Nephron (organoid): Measurements from ENCODE around the gene KRT20.

Experiments
- H3K27ac Mint-ChIP-seq, 3 experiments: 2 replicates each; pipeline ENCODE4 v1.8.0; 2020; ENCODE audit warnings: mixed read lengths in 3 of 3, mild to moderate bottlenecking in 2 of 3, moderate library complexity in 1 of 3
- H3K27me3 Mint-ChIP-seq: 2 replicates; pipeline ENCODE4 v1.8.0; 2021; ENCODE audit warnings: low read depth, mild to moderate bottlenecking, moderate library complexity, mixed read lengths
- H3K36me3 Mint-ChIP-seq: 2 replicates; pipeline ENCODE4 v1.8.0; 2020; ENCODE audit warnings: low read depth, mixed read lengths
- H3K4me1 Mint-ChIP-seq: 2 replicates; pipeline ENCODE4 v1.8.0; 2020; ENCODE audit warnings: mixed read lengths
- H3K4me3 Mint-ChIP-seq, 3 experiments: 2 replicates each; pipeline ENCODE4 v1.8.0; 2020; ENCODE audit warnings: mild to moderate bottlenecking in 3 of 3, mixed read lengths in 3 of 3, moderate library complexity in 2 of 3
- H3K9me3 Mint-ChIP-seq: 2 replicates; pipeline ENCODE4 v1.8.0; 2020; ENCODE audit warnings: mixed read lengths
- TF ChIP-seq, protein P1 (sequence below), 3 experiments: fragments of 200-600 bp; sonication (generic); IDR thresholded peaks; one replicate each; pipeline ENCODE4 v1.5.0; 2021; ENCODE audit warnings: antibody characterized with exemption in 3 of 3; ENCODE audit not compliant: unreplicated experiment in 3 of 3

The KRT20 gene

GRCh38 chr17:40916366-40916765, 31.3 kb upstream of the KRT20 start:
- Mint-ChIP-seq H3K4me1 (peaks cover 12% of the 10 kb centered on the region), H3K27me3 (no peaks in the 10 kb centered on the region), H3K9me3 (no peaks in the 10 kb centered on the region), H3K4me3 (no peak overlapping the region), H3K36me3 (no peaks in the 10 kb centered on the region), H3K27ac (no peak overlapping the region)
- TF ChIP-seq, protein P1, sequence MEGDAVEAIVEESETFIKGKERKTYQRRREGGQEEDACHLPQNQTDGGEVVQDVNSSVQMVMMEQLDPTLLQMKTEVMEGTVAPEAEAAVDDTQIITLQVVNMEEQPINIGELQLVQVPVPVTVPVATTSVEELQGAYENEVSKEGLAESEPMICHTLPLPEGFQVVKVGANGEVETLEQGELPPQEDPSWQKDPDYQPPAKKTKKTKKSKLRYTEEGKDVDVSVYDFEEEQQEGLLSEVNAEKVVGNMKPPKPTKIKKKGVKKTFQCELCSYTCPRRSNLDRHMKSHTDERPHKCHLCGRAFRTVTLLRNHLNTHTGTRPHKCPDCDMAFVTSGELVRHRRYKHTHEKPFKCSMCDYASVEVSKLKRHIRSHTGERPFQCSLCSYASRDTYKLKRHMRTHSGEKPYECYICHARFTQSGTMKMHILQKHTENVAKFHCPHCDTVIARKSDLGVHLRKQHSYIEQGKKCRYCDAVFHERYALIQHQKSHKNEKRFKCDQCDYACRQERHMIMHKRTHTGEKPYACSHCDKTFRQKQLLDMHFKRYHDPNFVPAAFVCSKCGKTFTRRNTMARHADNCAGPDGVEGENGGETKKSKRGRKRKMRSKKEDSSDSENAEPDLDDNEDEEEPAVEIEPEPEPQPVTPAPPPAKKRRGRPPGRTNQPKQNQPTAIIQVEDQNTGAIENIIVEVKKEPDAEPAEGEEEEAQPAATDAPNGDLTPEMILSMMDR (IDR thresholded peaks at IDR 0.05; ENCODE audit: unreplicated experiment in 3 of 3), result no peak

DNA sequence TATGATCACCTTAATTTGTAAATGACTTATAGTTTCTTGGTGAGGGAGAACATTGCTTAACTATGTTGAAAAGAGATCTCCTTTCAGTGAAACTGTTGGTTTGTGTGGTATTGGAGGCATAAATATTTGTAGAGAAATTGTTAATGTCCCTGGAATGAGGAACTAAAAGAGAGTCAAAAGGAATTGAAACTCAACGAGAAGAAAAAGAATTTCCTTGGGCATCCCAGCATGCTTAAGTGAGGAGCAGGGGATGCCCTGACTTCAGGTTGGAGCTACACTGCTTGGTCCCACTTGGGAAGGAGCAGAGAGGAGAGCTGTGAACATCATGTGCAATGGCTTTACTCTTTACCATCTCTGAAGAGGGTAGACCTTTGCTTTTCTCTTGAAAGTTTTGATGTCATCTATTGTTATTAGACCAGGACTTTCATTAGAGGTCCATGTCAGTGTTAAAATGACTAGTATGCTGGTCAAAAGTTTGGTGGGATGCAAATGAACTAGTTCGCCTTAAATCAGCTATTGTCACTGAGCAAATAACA, 30.7 kb upstream of the KRT20 start:
- no peaks in the 10 kb centered on the region for H3K36me3 Mint-ChIP-seq
- H3K4me3 Mint-ChIP-seq, result no peak overlapping the region
- H3K27ac Mint-ChIP-seq, result no peak overlapping the region
- H3K27me3 Mint-ChIP-seq, result no peaks in the 10 kb centered on the region
- peaks cover 16% of the 10 kb centered on the region for H3K4me1 Mint-ChIP-seq
- H3K9me3 Mint-ChIP-seq, result no peaks in the 10 kb centered on the region
- TF ChIP-seq, protein P1 (IDR thresholded peaks at IDR 0.05; ENCODE audit: unreplicated experiment in 3 of 3), result no peak

DNA sequence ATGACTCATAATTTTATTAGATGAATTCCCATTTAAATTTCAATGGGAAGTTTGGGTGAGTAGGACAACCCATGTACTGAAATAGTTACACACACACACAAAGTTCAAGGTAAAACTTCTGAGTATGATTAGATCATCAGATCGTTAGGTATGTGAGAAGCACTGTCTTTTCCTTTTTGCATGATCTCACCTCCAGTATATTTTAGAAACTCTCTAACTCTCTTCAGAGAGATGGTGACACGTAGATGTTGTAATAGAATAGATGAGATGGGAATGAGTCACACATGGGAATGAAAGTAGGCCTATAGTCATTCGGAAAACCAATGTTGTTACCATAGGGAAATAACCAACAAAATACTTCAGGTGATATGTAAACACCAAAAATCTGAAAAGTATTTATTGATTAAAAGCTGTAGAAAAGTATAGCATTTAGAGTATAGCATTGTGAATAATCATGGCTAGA, 30.2 kb upstream of the KRT20 start:
- TF ChIP-seq, protein P1 (IDR thresholded peaks at IDR 0.05; ENCODE audit: unreplicated experiment in 3 of 3), result no peak
- Mint-ChIP-seq H3K27me3 (no peaks in the 10 kb centered on the region), H3K27ac (no peak overlapping the region), H3K36me3 (no peaks in the 10 kb centered on the region), H3K4me1 (peaks cover 21% of the 10 kb centered on the region), H3K9me3 (no peaks in the 10 kb centered on the region), H3K4me3 (no peak overlapping the region)

DNA sequence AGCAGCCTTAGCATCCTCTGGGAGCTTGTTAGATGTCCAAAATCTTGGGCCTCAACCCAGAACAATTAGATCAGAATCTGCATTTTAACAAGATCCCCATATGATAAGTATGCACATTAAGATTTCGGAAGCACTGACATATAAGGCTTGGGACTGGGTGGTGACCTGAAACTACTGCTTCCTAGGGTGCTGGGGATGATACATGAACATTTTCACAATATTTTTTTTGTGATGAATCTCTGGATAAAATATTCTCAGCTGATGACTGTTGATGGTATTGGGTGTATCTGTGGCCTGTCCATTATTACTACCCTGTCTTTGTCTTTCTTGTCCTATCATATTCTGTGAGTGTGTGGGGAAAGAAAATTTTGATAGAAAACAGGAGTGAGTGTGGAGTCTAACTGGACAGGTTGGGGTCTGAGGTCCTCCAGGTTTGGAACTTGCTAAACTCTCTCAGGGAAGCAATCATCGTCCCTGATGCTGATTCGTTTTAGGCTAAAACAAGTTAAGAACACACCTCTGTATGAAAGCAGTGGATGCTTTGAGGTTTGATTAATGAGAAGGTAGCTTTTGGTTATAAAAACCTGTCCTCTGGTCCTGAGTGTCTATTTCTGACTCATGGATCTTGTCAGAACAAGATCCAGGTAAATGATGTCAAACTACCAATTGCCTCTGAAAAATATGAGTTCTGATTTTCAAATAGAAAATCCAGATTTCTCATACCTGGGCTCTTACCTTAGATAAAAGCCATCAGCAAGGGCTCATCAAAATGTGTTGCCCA, 29.2 kb upstream of the KRT20 start:
- Mint-ChIP-seq H3K4me3 (no peak overlapping the region), H3K36me3 (no peaks in the 10 kb centered on the region), H3K4me1 (peaks cover 31% of the 10 kb centered on the region), H3K27me3 (peaks cover under 1% of the 10 kb centered on the region), H3K9me3 (no peaks in the 10 kb centered on the region), H3K27ac (no peak overlapping the region)
- TF ChIP-seq, protein P1 (IDR thresholded peaks at IDR 0.05; ENCODE audit: unreplicated experiment in 3 of 3), result no peak

DNA sequence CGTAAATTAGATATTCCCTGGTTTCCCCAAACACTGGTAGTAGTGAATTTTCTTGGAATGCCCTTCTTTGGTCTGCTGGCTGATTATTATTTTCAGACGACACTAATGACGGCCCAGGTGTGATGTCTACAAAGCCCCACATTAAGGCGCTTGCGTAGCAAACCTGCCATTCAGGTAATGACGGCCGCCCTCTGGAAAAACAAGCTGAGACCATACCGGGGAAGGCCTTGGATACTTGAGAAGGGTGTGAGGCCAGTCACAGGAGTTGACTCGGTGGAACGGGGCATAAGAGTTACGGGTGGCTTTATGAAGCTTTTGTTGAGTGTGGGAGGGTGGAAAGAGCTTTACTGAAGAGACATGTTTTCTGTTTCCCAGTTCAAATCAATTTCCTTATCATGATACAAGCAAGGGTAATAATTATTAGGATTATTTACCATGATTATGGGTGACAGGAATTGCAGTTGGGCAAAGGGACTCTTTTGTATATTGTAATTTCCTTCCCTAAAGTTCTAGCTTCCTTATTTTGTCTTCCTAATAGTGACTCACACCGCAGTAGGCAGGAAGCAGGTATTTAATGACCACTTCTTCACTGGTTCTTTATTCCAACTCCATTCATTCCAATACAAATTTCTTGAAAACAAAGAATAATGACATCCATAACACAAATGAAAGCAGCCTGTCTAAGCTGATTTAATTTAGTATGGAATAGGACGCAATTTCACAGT, 27.6 kb upstream of the KRT20 start:
- Mint-ChIP-seq H3K27me3 (peaks cover 4% of the 10 kb centered on the region), H3K27ac (peak overlapping the region in 1 of 3 experiments; percentile 58), H3K4me3 (no peak overlapping the region), H3K36me3 (no peaks in the 10 kb centered on the region), H3K4me1 (peaks cover 41% of the 10 kb centered on the region), H3K9me3 (no peaks in the 10 kb centered on the region)
- TF ChIP-seq, protein P1 (IDR thresholded peaks at IDR 0.05; ENCODE audit: unreplicated experiment in 3 of 3), result no peak
